NCI-H69 (cell line): Measurements from ENCODE around the gene GRIN2A.

ENCODE experiments used
- DNase-seq: peaks from one replicate; lab custom pipeline; 2025; lab: John Stamatoyannopoulos, UW

Gene GRIN2A

DNA sequence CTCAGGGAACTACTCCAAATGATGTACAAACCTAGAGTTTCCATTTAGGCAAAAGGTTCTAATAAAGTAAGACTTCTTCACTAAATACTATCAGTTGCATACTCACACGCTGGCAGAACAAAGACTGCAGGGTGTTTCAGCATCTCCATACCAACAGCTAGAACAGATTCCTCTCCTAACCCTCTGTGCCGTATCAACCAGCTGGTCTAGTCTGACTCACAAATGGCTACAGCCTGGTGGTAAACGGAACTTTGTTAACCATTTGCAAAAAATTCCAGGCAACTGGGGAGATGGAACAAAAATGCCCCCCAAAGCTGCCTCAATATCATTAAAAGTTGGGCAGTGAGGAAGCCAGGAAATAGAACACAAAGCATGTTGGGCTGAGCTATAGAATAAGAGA is 217.1 kb downstream of the GRIN2A start:
- no peak for DNase-seq

DNA sequence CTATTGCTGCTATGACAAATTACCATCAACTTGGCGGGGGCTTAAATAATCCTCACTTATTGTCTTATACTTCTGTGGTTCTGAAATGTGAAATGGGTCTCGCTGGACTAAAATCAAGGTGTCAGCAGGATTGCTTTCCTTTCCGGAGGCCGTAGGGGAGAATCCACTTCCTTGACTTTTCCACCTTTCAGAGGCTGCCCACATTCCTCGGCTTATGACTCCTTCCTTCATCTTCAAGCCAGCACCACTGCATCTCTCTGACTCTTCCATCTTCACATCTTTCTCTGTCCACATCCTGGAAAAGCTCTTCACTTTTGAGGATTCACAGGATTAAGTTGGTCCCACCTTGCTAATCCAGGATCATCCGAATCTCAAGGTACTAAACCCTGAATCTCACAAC is 217.8 kb downstream of the GRIN2A start:
- DNase-seq: no peak

DNA sequence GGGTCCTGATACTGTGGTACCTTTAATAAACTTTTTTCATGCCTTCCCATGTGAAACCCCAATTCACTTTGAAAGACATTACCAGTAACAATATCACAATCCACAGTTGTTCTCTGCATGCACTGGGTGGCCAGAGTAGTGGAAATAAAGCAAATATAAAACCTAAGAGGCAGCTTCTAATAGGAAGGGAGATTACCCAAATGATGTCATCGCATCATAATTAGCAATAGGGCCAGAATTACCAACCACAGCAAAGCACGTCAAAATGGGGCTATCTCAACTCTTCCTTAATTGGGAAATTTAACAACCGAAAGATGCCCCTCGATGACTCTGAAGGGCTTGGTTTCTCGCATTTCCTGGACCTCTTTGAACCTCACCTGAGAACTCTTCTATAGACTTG is 224.8 kb downstream of the GRIN2A start:
- DNase-seq: no peak

DNA sequence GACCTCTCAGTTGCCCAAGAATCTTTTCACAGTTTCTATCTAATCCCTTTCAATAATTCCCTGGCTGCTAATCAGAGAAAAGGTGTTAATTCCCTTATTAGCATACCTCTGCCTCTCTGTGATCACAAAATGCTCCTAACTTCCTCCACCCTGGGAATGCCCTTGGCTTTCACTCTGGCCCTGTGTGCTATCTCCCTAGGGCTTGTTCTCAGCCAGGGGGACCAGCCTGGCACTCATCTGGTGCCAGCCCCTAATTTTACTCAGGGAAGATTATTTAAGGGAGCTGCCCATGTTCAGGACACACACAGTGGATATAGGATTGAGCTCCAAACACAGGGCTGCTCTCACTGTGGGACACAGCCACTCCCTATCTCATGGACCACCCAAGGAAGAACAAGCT is 225.2 kb downstream of the GRIN2A start:
- DNase-seq: no peak

DNA sequence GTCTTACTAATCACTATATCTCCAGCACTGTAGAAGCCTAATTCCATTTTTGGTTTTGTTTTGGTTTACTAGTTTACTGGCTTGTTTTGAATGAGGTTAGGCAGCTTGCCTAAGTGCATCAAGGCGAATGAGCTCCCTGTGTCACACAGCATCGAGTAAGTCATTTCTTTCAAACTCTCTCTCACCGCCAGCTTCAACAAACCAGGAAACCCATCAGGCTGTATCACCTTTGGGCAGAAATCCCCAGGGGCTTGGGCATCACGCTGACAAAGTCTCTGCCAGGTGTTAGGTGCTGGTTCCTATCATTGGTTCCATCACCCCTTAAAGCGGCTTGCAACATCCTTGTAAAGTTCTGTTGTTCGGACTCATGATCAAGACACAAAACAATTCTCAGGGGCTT is 226.6 kb downstream of the GRIN2A start:
- DNase-seq: no peak

DNA sequence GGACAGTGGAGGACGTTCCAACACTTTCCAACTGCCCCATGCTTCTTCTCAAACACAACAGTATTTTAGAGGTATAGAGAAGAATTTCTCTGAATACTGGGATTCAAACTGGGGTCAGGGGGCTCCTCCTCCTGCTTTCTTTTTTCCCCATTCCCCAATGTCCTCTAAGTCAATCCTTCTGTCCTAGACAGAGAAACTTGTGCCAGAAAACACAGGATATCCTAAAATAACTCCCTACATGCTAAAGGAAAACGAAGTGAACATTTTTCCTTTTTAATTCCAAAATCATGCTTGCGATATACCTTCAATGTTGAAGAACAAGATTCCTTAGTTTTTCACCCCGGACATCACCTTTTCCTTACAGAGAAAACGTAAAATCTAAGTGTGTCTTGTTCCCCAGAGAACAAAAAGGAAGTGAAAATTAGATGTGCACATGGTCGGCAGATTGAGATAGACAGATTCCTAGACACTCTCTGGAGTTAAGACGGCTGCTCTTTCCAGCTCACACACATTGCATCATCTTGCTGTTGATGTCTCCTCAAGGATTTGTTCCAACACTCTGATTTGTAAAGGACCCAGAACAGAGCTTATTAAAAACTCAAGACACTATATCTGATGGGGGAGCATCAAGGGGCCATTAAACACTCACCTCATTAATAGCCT is 228.2 kb downstream of the GRIN2A start:
- DNase-seq: no peak

DNA sequence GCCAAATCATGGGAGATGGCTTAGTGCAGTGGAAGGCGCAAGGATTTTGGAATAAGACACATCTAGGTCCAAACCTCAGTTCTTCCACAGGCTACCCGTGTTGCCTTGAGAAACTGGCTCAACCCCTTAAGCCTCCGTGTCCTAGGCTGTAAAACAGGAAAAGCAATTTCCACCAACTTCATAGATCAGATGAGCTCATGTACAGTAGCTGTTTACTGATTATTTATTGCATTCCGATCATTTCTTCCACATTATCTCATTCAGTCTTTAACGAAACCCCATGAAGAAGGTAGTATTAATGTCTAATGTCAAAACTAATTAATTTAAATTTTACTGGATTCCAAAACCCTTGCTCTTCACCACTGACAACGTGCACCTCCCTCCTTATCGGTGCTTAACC is 231.6 kb downstream of the GRIN2A start:
- DNase-seq: no peak

DNA sequence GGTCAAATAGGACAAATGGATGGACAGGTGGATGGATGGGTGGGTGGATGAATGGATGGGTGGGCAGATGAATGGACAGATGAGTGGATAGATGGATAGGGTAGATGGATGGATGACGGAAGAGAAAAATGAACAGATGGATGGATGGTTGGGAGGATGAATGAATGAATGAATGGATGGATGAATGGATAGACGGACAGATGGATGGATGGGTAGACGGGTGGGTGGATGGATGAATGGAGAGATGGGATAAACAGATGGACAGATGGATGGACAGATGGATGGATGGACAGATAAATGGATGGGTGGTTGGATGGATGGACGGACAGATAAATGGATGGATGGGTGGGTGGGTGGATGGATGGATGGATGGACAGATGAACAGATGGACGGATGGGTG is 232.8 kb downstream of the GRIN2A start:
- DNase-seq: no peak

DNA sequence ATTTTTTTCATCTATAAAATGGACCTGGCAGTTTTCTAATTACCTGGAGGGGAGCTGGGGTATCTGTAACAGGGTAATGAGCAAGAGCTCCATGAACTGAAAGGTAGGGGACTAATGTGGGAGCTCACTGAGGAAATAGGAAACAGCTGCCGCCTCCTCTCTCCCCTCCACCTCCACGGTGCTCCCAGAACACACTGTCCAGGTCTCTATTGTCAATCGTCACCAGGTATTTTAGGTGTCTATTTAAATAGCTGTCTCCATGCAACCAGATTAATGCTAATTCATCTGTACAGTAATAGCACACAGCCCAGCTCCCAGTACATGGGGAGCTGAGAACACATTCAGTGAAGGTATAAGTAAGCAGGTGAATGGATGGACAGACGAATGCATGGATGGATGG is 233.3 kb downstream of the GRIN2A start:
- DNase-seq: no peak

DNA sequence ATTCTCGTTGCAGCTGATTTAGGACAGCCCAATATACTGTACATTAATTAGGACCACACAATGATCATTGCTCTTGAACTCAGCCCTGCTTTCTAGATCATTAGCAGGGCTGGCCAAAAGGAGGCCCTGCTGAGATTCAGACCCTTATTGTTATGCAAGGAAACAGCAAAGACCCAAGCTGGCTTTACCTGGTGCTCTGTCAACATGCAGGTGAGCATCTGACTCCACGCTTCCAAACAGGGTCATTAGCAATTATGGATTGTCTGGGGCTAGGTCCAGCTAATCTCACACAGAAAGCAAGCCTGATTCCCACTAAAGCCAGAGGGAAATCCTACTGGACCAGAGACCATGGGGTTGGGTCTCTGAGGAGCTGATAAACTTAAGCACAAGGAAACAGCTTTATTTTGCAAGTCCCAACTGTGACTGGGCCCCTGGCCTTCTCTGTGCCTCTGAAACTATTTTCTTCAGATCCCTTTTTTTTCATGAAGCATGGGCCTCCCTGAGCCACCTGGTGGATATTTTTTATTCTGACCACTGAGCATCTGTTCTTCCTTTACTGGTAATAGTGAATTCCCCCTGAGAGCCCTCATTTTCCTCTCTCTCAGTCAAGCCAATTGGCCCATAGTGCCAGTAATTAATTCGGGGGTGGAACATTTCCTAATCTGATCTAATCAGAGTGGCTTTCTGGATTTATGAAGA is 236.1 kb downstream of the GRIN2A start:
- DNase-seq: no peak

DNA sequence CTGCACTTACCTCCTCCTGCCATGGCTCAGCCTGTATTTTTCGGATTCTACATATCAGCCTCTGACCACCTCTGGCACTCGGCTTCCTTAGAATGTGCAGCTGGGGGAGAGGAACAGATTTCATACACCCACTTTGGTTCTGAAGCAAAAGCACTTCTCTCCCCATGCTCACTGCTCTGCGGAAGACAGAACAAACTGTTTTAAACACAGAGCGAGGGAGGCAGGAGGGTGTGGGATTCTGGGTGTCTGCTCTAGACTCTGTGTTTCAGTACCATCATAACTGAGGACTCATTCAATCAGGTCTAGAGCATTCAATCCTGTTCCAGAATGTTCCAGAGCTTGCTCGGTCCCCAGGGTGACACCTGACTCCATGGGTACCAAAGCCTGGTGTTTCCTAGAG is 239.1 kb downstream of the GRIN2A start:
- no peak for DNase-seq

DNA sequence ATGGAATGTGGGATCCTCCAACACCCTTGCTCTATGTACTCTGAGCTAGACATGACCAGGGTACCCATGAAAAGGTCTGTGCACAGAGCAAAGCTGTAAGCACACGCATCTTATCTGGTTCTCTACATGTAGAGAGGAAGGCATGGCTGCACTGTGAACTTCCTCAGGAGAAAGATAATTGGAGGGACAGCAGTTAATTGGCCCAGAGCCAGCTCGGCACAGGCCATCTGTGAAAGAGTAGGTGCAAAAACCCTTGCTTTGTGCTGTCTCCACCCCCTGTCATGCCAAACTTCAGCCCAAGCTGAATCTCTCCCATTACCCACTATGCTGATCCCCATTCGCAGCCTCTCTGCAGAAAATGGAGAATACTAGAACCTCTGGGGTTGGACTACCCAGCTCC is 241.0 kb downstream of the GRIN2A start:
- no peak for DNase-seq

DNA sequence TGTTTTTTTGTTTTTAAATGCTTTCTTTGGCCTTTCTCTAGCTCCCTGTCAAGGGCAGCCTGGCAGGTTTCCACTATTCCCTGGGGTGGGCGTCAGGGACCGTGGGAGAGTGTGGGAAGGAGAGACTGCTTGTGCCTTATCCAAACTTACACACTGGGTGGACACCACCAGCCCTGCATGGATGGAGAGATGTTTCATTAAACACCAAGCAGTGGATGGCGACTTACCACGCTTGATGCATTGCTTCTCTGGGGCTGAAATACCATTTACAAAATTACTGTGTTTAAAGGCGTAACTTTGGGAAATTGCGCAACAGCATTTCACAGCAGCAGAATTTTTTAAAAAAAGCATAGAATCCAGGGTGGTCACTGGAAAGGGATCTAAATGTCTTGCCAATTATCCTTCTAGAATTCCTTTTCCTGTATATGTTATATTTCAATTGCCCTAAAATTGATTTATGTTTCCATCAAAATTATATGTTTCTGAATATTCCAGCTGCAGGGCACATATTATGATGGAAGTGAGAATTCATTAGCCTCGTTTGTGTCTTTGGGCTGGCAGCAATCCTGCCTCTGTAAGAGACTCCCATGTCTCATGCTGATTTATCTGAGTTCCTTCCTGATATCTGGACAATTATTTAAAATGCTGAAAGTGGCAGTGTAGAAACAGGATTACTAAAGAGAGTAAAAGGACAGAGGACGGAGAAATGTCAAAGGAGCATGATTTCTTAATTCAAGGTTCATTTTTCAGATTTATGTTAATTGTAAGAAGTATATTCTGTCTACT is 247.3 kb downstream of the GRIN2A start:
- no peak for DNase-seq

DNA sequence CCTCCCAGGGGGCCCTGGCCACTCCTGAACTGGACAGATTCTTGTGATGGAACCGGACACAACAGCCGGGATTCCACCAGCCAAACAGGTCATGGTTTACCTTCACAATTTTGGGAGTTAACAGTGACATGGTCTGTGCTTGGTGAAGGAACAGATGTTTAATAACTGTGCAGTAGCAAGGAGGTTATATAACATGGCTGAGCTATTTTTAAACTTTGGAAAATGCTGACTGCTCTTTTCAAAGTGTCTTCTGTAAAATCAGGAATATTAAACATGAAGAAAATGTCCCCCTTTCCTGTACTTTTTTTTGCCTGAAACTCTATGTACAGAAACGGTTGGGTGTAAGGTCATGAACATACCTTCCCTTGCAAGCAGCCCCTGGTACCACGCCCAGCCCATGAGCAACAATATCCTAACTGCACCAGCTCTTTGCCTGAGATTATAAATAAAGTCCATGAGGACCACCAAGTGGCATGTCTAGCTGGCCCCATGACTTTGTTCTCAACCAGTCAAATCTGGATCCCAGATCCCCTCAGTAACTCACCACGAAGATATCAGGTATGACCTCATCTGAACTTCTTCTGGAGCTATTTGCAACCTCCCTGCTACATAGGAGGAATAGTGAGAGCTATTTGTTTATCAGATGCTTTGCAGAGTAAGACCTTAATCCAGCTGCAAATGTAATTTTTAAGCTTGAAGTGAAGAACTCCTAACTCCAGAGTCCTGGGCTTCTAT is 249.1 kb downstream of the GRIN2A start:
- DNase-seq: no peak

DNA sequence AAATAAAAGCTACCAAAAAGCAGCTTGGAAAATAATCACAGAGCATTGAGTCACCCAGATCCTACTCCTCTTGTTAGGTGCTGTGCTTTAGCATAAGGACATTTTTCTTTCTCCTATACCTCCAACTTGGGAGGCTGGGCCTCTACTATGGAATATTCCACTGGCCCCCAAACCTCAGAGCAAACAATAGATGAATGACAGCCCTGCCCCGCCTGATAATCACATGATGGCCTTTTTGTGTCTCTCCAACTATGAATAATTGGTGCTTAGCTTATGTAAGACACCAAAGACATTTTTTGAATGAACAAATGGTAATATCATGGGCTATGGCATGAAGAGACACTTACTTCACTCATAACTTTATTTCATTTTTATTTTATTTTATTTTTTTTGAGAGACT is 250.2 kb downstream of the GRIN2A start:
- DNase-seq: no peak

DNA sequence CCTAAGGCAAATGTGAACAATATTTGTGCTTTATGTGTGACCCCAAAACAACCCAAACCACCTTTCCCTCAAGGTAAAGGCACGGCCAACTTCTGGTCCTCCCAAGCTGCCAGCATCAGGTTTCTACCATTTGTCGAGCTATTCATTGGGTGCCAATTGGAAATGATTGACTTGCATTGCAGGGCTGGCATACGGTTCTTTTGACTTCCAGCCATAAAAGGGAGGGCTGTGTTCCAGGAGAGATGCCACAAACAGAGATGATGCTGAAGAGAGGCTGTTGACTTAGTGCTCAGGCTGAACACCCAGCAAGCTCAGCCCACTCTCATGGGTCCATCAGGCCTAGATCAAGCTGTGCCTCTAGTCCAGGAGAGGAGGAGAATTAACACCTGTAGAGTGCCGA is 252.4 kb downstream of the GRIN2A start:
- DNase-seq: no peak

DNA sequence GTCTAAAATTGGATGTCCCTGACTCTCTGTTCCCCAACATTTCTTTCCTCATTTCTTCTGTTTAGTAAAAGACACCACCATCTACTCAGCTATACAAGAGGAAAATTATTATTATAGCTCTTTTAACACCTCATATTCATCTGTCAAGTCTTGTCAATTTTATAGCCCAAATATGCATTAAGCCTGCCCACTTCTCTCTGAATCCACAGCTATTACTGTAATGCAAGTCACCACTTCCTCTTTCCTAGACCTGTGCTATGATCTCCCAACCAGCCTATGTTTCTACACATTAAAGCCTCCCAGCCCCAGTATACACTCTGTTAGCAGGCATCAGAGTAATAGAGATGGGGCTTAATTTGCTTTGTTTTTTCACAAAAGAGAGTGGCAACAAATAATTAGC is 252.9 kb downstream of the GRIN2A start:
- no peak for DNase-seq

DNA sequence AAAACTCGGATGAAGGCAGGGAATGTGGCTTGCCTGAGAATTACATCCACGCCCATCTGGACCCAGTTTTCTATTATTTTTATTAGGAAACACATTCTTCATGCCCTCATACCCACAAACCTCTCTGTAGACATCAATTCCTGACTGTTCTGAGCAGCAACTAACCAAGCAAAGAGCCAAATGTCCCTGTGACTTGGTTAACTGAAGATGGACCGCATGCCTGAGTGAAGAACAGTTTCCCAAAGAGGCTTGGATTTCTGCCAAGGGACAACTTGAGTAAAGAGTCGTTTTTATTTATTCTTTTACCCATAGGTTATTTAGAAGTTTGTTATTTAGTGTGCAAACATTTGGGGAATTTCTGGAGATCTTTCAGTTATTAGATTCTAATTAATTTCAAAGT is 259.8 kb downstream of the GRIN2A start:
- no peak for DNase-seq

DNA sequence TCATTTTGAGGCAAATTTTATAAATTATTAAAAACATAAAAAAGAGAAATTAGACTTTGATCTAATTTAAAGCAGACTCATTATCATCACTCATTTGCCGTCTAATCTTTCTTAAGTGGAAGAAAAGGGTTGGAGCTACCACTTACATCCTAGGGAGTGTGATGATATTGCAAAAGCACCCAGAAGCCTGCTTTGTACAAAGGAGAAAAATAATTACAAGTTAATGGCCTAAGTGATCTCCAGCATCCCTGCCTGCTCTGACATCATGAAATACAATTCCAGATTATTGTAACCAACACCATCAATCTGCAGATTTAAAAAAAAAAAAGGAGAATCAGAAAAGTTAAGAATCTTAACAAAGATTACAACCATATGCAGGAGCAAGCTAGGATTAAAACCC is 260.2 kb downstream of the GRIN2A start:
- DNase-seq: no peak

DNA sequence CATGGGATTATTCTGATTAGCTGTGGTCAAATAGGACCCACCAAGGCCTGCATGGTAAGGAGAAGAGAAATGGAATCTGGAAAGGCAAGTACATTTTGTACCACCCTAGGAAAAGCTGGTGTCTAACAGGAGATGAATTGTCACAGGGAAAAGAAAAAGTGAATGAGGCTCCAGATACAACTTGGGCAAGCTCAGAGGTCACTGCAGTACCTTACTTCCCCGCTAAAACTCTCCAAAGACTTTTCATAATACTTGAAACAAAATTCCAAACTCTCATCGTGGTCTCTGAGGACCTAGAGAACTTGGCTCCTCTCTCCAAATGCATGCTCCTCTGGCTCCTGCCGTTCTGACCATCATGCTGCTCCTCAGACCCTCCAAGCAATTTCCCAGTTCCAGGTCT is 262.8 kb downstream of the GRIN2A start:
- no peak for DNase-seq

DNA sequence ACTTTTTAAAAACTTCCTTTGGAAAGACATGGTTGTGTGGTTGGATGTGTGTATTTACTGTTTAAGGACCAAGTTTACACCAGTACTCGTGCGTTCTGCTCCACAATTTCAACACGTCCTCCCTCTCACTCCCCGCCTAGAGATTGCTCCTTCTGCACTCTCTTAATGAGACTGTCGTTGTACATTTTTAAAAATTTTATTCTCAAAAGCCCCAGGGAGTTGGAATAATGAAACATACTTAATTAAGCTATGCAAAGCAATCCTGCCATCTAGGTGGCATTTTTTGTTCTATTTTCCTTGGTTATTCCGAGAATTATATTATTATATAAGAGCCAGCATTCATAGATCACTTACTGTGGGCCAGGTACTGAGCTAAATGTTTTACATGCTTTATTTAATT is 264.5 kb downstream of the GRIN2A start:
- DNase-seq: no peak

DNA sequence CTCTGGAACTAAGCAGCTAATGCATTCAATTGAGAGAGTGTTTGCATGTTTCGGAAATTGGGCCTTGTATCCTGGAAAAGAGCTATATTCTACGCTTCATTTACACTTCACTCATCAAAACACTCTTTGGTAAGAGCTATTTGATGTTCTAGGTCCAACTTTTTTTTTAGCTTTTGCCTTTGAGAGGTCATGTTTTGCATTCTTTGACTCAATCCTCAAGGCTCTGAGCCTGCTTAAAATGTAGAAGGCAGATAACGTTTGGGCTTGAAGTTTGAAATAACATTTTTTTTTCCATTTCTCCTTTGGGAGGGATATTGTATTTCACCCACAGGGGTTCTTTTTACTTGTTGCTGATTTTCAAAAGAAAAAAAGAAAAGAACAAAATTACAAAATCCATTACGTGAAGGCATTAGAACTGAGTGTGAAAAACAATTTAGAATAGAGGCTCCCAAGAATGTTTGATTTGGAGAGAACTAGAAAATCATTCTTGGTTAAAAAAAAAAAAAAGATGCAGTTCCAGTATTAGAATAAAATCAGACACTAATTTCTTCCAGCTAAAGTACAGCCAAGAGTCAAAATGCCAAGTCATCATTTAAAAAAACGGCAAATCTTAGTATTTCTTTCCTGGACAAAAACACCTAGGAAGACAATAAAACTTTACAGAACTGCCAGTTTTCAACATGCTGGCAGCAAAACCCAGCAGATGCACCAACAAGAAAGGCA is 268.5 kb downstream of the GRIN2A start:
- DNase-seq: no peak
